Daoy (cell line): ENCODE measurements around the gene DCT. TPM values are rescaled to one million over a fixed set of nuclear protein-coding genes. Genes with fewer than 3 reads are reported as not detected.
A peak's percentile ranks its signal among the peaks of the same experiment; 100 is the strongest.

Experiments
- DNase-seq: peaks from one replicate; pipeline ENCODE4 v3.0.0-alpha.2; 2015; ENCODE audit warnings: low read depth
- total RNA-seq: library from RNA; depleted of rRNA; stranded (reverse); fragments of >200 nt; shearing (Covaris generic); gene quantifications from 2 replicates; pipeline ENCODE4 v1.2.3, GENCODE V29; 2014

Gene DCT
- total RNA-seq, 1 experiment from 2014 or later, result 0.29 TPM

DNA sequence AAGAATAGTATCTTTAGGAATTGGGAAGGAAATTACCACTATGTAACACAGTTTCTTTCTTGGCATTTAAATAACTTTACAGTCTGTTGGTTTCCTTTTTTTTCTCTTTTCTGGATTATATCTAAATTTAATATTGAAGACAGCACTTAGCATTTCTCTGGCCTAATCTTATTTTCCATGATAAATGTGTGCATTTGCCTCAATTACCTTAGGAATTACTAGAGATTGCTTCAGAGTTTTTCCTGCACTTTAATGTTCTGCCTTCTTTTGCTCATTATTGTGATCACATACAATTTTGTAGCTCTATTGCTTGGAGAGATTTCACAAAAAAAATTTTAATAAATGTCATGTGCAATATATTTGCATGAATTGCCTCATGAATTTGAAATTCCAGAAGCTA, 25.1 kb downstream of the DCT start:
- no peak for DNase-seq

GRCh38 chr13:94444826-94445225, 34.7 kb downstream of the DCT start:
- no peak for DNase-seq

GRCh38 chr13:94435604-94436226, 43.8 kb downstream of the DCT start:
- DNase-seq, result peak; percentile 4

DNA sequence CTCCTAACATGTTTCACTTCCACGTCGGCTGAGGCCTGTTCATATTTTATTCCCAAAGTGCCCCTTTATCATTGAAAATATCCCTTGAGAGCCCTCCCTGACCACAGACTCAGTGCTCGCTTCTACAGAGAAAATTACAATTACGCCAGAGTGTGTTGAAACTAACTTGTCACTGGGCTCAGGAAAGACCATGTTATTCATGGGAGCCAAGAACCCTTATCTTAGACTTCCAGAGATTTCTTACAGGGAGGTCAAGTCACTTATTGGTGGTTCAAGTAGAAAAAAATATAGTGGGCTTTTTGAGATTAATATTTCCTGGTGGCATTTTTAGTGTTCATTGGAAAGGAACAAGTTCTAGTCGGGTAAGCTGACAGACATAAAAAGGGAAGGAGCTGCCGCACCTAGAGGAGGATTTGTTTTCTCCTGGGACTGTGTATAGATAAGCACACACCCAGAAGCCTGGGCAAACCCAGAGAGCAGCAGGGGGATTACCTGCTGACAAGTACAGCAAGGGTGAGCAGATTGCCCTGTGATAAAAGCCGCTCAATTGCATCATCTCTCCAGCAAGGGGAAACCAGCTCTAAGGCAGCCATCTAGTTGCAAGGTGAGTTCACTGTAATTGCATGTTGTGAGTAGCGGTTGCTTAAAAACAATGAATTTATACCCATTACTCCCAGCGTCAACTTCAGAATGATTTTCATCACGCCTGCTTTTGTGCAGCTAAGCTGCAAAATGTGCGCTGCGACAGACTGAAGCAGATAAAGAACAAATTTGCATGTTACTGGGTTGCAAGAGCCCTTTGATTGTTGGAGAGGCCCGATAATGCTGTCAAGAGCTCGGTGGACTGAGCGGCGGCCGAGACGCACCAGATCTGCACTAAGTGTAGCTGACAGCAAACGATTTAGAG, 46.2 kb downstream of the DCT start:
- DNase-seq, result no peak

- no peak for DNase-seq
Observed at GRCh38 chr13:94431987-94432386, 47.5 kb downstream of the DCT start.

DNA sequence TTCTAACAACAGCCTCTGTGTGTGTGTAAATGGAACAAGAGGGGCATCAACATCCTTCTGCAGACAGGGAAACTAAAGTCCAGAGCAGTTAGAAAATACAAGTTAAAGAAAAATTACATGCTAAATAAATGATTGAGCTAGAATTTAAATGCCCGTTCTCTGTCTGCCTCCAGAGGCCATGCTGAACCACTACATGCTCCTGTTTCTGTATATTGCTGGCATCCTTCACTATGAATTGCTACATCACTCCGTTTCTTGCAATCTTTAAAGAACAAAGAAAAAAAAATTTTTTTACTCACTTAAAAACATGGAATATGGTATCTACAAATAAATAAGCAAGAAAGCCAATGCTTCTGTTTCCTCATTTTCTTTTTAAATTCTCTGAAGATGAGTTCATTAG, 47.9 kb downstream of the DCT start:
- no peak for DNase-seq

DNA sequence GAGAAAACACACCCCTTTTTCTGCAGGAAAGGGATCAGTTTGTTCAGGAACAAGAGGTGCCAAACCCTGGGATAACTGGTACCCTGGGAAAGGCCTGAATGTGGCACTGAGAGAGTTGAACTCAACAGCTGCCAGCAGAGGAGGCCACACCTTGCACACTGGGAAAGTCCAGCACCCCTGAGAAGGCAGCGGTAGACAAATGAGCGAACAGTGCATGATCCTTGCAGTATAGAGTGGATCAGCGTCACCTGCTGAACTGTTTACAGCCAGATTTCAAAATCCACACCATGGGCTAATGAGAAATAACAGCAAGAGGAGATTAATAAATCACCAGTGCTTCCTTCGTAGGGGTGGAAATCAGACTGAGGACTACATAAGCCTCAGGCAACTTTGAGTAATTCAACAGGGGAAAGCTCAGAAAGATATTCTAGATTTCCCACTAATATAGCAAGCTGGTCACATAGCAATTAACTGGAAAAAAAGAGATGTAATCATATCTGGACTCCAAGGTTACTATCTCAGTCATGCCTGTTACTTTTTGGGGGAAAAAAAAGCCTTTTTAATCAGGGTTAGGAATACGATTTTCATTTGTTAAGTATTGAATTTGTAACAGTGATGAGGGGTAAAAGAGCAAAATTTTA, 52.0 kb downstream of the DCT start:
- DNase-seq, result no peak

- DNase-seq, result no peak
Observed at GRCh38 chr13:94419925-94420305, 59.6 kb downstream of the DCT start.

- DNase-seq, result peak; percentile 35
Observed at GRCh38 chr13:94419304-94419924, 60.1 kb downstream of the DCT start.

GRCh38 chr13:94417294-94417693, 62.2 kb downstream of the DCT start:
- DNase-seq, result no peak

DNA sequence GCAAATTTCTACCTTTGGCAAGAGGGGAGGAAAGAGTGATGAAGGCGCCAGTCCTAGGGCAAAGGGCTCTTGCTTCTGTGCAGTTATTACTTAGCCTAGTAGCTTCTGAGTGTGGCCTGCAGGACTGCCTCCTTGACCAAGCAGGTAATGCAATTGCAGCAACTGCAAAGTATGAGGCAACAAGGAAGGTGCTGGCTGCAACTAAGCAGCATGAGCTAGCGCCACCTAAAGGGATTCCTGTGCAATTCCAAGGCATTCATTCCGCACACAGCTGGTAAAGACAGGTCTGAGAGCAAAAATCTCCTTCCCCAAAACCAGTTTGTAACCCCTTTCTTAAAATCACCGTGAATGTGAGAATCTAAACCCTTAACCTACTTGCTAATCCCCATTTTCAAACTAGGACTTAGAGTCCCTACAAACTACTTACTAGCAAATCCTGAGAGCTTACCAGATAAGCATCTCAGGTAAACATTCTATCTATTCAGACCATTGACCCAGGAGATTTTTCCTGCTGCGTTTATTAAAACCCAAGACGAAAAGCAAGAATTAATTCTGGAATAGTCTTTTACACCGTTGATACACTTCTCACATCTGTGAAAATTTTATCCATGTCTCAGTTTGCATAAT, 62.9 kb downstream of the DCT start:
- peak; percentile 25 for DNase-seq

GRCh38 chr13:94415500-94416237, 63.8 kb downstream of the DCT start:
- no peak for DNase-seq

GRCh38 chr13:94414708-94415107, 64.8 kb downstream of the DCT start:
- DNase-seq, result no peak

DNA sequence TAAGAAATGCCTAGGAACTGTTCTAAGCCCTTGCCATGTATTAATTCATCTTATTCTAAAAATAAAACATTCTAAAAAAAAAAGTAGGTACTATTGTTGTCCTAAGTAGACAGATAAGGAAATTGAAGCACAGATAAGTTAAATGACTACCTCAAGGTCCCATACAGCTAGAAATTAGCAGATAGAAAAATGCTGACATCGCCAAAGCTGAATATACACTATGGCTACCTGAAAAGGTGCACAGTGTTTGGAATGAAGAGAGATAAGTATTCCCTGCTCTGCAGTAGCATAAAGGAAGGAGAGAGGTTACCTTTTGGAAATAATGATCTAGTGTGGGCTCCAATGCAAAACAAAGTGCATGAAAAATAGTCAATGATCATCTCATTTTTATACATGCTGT, 65.3 kb downstream of the DCT start:
- no peak for DNase-seq

DNA sequence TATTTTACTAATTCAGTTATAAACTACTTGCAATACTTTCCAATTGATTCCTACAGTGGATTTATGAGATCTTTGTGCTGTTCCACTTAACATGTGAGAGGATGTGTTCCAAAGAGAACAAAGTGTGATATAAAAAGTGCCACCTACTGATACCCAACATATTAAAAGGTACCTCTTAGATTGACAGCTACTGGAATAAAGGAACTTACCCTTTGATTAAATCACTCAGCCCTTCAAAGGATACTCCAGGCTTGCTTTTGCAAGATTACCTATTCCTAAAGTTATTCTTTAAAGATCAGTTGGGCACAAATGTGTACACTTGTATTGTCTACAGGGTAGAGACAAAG, 65.9 kb downstream of the DCT start:
- DNase-seq, result no peak

- DNase-seq, result no peak
Observed at GRCh38 chr13:94412870-94413597, 66.4 kb downstream of the DCT start.

DNA sequence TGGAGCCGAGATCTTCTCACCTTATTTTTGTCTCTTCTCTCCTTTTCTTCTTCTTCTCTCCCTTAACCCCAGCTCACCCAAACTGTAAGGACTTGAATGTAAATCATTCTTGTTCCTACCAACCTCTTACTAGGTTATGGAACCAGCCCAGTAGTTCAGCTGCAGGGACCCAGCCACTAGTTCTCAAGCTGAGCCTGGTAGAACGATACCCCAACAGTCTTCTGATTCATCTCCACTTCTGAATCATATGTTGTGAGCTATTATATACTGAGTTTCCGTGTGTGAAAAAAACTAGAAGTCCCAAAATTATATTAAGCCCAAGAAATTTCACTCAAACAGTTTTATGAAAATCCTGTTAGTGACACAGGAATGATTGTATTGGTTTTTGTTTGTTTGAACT, 67.7 kb downstream of the DCT start:
- no peak for DNase-seq

- no peak for DNase-seq
Observed at GRCh38 chr13:94408314-94409036, 71.0 kb downstream of the DCT start.

DNA sequence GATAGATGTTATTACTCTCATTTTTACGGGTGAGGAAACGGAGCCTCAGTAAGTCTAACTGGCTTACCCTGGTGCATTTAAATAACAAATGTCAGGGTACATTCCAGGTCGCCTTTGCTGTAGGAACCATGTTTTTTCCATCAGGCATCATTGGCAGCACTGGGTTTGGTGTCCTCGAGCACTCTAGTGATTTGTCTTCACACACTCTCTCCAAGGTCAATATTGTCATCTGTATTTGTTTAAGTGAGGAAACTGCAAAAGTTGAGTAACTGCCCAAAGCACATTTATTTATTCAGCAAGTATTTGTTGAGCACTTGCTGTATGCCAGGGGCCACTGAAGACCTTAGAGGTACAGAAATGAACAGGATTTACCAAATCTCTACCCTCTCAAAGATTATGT, 78.6 kb downstream of the DCT start:
- no peak for DNase-seq

DNA sequence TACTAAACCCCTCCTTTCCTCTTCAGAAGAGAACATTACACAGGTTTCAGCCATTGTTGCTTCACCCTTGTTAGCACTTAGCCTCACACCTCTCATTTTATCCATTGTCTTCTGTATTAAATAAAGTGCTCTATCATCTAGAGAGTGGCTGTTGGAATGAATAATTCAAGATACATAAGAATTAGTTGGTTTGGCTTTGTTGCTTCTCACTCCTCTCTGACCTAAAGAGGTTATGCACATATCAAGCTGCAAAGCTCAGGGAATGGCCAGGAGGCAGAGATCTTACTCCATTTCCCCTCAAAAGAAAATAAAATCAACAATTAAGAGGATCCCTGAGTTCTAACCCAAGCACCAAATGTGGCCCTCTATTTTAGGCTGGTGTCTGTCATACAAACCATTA, 79.7 kb downstream of the DCT start:
- DNase-seq, result no peak
